GM18511 (cell line): ENCODE data around the gene BEST1.

Experiments used
- ATAC-seq: cut with Tn5 transposase; IDR thresholded peaks from one replicate; pipeline ENCODE4 v1.9.1; 2021; ENCODE audit warnings: mild to moderate bottlenecking, moderate library complexity; ENCODE audit not compliant: unreplicated experiment

Gene BEST1

DNA sequence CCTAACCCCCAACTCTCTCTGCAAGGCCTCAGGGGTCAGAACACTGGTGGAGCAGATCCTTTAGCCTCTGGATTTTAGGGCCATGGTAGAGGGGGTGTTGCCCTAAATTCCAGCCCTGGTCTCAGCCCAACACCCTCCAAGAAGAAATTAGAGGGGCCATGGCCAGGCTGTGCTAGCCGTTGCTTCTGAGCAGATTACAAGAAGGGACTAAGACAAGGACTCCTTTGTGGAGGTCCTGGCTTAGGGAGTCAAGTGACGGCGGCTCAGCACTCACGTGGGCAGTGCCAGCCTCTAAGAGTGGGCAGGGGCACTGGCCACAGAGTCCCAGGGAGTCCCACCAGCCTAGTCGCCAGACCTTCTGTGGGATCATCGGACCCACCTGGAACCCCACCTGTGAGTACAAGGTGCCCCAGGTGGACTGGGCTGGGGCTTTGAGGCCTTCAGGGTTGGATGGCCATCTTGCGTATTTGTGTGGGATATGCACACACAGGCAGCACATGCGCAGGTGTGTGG lies at the start of gene BEST1:
TSS of gene BEST1 (plus strand) at position 317 of the 513 bp plus-strand sequence. CDS start 1,456 bp downstream, outside the sequence.
- no peak for ATAC-seq

DNA sequence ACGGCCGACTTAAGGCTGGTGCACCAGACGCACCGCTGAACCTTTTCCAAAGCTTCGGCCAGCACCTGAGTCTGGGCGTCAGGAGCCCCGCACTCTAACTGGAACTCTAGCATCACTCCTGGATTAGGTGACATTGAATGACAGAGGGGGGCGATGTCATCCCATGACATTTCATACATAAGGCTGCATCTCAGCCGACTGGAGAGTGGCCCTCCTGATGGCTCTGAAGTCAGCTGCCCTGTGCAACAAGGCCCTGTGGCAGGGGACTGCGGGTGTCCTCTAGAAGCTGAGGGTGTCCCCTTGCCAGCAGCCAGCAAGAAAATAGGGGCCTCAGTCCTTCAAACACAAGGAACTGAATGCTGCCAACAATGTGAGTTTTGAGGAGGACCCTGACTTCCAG lies 48.8 kb upstream of the BEST1 start:
- ATAC-seq: no peak

DNA sequence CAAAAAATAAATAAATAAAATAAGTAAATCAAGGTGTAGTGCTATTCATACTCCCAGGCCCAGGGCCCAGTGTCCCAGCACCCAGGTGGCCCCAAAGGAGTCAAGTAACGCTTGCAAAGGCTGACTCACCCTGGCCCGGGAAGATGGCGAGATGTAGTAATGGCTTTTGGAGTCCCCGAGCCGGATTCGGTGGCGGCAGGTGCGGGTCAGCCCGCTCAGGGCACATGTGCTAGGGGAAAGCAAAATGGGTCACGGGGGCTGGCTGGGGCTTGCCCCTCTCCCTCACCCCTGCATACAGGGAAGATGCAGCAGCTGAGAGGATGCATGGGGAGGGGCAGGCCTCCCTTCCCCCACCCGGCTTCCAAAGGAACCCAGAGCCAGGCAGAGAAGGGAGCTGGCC lies 47.8 kb upstream of the BEST1 start:
- ATAC-seq: no peak

DNA sequence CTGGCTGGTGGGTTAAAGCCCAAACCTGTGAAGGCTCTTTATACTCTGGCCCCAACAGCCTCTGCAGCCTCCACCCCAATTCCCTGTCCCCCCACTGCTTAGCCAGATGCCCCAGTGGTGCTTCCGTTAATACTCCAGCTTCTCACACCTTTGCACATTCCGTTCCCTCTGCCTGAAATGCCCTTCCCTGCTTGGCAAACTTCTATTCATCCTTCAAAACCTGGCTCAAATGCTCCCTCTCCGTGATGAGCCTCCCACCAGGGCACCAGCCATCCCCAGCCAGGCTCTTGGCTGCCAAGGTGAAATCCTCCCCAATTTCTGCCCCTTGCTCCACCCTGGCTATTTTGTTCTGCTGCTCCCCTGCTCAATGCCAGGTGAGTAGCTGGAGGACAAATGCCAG lies 46.3 kb upstream of the BEST1 start:
- no peak for ATAC-seq

DNA sequence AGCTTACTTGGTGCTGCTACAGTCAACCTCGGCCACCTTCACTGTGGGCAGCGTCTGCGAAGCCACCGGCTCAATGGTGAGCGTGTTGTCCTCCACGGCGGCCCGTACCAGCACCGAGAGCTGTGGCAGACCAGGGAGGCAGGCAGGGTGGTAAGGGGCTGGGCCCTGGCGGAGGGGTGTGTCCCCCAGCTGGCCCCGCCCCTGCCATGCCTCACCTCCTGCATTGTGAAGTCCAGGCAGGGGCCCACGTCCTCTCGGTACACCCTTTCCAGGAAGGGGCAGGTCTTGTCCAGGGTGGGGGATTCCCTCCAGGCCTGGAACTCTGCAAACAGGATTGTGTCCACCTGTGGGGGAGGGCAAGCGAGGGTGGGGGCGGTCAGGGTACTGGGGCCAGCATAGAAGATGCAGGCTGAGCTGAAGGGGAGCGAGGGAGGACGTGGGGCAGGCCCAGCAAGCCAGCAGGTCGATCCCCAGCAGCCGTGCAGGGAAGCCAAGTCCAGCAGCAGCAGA lies 45.6 kb upstream of the BEST1 start:
- no peak for ATAC-seq

DNA sequence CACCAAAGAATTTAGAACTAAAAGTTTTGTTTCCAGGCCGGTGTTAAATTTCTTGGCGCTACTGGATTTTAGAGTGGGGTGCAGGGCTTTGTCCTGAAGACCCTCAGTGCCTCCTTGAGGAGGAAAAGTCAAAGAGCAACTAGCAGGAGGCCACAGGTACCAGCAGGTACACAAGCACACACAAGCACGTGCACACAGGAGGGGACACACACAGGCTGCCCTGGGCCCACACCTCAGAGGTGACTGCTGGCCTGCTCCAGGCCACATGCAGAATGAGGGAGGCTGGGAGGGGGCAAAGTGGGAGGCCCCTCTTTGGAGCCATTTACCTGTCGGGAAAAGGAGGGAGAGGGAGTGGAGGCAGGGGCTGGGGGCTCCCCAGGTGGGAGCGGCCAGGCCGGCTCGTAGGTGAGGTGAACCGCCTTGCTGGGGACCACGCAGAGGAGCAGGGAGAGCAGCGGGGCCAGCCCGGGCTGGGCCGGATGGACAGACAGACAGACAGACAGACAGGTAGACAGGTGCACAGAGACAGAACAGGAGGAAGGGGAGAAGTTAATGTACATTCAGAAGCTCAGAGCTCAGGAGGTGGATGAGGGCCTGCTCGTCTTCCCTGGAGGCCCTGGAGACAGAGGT lies 45.0 kb upstream of the BEST1 start:
- no peak for ATAC-seq

DNA sequence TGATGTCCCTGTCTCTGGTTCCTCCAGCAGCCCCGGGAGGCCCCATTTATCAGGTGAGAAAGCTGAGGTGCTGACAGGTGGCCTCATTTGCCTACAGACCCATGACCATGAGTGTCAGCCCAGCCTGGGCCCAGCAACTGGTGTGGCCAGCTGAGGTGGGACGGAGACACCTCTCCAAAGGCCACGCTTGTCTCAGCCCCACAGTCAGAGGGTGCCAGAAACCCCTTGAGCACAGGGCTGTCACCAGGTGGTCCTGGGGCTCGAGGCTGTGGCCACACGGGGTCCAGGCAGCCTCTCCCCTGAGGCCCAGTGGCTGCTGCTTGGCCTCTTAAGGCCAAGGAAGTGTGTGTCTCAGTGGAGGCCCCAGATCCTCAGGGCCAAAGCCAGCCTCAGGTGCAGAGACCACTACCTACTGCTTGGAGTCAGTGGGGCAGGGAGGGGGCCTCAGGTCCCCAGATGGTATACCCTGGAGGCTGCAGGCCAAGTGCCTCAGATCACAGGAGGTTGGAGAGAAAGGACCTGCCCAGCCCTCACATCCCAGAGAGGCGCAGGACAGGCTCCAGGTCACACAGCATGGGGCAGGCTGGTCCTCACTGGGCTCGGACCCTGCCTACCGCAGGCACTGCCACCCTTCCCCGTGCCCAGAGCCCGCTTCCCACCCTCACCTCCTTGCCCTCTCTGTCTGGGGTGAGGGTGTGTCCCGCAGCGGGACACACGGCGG lies 44.2 kb upstream of the BEST1 start:
- no peak for ATAC-seq

DNA sequence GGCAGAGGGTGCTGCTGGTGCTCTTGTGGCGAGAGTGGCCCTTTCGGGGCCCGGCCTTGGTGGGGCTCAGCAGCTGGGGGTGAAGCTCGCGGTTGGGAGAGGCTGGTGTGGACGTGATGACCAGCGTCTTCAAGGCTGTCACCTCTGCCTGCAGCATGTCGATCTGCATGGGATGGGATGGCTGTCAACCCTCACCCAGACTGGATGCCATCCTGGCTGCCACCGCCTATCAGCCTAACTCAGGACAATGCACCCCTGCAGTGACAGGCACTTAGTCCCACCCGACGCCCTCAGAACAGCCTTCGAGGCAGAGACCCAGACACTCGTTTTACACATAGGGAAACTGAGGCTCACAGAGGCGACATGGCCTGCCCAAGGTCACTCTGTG lies 43.6 kb upstream of the BEST1 start:
- no peak for ATAC-seq

DNA sequence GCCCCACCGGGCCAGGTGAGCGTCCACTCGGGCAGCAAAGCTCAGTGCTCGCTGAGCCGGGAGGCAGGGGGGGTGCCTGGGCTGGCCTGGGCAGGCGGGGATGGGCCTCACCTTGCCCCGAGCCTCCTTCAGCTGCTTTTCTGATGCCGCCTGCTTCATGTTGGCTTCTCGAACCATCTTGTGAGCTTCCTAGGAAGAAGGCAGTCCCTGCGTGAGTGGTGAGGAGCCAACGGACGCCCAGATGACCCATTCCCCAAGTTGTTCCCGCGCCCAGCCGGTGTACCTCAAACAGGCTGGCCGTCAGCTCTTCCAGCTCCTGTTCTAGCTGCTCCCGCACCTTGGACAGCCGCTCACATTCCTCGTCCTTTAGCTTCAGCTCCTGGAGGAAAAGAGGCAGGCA lies 42.9 kb upstream of the BEST1 start:
- no peak for ATAC-seq

DNA sequence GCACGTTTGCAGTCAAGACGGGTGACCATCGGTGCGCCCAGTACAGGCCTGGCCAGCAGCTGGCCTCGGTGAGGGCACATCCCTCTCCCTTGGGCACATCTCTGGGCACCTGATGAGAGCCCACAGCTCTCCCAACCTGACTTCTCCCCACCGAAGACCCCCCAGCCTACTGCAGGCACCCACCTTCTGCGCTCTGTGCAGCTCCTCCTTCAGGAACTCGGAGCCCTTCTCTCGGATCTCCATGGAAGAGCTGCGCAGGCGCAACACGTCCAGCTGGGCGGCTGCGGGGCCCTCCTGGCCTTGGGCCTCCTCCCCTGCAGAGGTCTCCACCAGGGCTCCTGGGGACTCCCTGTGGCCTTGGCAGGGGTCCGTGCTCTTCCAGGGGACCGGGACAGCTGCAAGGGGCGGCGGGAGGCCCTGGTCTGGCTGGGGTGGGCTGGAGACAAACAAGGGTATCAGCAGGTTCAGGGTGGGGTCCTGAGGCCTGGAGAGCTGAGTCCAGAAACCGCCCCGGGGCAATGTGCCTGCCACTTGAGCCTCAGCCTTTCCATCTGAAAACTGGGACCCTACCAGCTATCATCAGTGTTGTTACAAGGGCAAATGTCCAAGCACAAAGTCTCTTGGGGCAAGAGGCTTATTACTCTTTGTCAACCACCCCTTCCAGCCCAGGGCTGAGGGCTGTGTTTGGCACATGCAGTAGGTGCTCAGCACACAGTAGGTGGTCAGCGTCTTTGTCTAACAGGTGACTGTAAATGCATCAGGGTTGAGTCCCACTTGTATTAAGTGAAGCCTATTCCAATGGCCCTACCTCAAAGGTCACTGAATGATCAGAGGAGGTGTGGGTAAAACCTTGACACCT lies 42.1 kb upstream of the BEST1 start:
- no peak for ATAC-seq

DNA sequence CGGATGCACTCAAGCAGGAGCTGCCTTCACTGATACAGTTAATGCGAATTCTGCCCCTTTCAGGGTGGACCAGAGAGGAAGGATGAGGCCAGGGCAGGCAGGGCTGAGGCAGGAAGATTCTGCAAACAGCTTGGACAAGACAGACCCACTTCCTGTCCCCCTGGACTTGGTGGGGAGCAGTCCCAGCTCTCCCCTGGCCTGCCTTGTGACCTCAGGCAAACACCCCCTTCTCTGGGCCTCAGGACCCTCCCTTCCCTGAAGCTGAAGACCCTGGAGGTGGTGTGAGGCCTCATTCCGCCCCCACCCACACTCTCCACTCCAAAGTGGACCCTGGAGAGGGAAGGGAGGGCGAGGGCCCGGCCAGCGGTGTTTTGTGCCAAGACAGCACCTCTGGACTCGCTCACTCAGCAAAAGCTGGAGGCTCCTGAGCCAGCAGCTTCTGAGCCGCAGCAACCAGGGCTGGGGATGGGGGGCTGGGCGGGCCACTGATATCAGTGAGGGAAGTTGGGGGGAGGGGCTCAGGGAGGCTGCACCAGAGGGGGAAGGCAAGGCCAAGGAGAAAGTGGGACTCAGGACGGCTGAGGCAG lies 41.3 kb upstream of the BEST1 start:
- ATAC-seq: no peak

DNA sequence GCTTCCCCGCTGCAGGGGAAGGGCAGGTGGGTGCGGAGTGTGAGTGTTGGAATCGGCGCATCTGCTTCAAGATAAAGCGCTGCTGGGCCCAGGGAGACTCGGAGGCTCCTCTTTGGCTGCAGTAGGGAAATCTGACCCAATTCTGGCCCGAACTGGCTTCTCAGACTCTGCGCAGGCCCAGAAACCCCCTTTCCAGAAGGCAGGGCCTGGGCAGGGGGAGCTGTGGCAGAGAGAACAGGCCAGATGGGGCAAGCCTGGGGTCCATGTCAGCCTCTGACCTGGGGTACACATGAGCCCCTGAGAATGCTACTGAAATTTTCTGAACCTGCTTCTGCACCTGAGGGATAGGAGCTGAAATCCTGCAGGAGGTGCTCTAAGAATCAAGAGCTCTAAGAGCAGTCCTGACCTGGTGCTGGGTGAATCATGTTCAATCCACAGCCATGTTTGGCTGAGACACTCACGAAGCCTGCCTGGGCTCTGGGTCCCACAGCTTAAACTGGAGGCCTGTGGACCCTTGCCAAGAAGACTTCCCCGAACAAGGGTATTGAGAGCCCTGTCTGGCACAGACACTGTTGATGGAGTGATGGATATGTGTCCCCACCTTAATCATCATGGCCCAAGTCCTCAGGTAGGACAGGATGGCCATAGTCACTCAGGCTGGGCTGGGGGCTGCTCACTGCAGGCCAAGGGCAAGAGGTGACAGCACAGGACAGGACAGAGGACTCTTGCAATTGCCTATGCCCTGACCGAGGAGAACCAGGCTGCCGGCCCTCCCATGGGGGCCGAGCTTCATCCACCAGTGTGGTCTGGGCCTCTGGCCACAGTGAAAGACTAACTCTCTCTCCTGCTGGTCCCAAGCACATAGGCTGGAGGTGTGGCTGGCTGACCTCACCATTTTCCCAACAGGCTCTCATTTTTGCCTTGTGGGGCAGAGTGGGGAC lies 39.7 kb upstream of the BEST1 start:
- no peak for ATAC-seq

DNA sequence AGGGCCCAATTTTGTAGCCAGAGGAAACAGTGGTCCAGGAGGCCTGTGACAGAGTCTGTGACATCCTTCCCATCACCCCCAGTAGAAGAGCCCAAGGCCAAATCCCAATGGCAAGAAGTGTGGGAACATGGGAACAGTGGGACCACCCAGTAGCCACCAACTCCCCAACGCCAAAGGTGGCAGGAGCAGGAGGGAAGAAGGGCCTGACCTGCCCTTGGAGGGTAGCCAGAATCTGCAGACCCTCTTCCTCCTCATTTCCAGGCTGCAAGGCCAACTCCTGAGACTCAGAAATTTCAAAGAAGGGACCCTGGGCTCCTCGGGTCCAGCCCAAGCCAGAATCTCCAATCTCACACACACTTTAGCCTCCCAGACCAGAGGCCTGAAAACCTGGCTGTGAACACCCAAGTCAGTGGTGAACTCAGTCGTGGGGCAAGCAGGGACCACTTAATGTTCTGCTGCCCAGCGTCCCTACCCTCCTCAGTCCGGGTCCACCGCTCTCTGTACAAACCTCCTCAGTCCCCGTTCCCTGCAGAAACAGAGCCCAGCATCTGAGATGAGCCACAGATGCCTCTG lies 38.9 kb upstream of the BEST1 start:
- ATAC-seq: no peak

DNA sequence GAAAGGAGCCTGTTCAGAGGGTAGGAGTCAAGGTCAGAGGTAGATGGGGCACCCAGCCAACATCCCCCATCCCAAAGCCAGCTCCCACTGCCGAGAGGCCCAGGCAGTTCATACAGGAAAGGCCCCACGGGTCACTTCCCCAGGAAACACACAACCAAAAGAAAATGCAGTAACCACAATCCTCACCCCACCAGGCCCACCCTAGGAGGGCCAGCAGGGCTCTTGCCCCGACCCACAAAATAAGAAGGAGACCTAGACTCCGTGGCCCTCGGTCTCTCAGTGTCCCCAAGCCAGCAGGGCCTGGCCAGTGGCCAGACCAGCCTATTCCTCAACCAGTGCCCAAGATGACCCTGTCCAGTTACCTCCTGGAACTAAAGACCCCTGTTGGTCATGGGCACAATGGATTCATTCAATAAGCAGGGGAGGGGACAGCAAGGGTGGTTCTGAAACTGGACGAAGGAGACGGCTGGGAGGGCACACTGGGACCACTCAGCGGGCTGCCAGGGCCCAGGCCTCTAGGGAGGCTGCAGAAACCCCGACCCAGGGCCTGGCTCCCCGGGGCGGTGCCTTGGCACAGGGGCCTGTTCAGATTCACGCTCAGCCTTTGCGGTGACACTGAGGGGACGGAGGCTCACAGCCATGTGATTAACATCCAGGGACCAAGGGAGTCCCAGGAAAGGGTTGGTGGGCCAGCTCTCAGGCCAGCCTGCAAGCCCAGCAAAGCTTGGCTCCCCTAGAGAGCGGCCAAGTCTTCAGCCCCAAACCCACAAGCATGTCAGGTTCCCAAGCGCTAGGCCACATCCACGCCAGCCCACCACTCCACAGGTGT lies 38.2 kb upstream of the BEST1 start:
- no peak for ATAC-seq

DNA sequence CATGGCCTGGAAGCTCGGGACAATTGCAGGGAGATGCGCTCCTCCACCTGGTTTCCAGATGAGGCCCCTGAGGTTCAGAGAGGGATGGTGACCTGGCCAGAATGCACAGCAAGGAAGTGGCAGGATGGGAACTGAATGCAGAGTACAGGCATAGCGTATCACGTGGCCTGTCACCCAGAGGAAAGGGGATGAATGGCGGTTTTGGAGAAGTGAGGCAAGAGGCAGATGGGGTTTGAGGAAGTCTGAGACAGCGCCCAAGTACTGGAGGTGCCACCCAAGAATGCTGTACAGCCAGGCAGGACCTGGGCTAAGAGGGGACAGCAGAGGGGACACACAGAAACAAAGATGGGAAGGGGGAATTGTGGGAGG lies 37.6 kb upstream of the BEST1 start:
- ATAC-seq: no peak

DNA sequence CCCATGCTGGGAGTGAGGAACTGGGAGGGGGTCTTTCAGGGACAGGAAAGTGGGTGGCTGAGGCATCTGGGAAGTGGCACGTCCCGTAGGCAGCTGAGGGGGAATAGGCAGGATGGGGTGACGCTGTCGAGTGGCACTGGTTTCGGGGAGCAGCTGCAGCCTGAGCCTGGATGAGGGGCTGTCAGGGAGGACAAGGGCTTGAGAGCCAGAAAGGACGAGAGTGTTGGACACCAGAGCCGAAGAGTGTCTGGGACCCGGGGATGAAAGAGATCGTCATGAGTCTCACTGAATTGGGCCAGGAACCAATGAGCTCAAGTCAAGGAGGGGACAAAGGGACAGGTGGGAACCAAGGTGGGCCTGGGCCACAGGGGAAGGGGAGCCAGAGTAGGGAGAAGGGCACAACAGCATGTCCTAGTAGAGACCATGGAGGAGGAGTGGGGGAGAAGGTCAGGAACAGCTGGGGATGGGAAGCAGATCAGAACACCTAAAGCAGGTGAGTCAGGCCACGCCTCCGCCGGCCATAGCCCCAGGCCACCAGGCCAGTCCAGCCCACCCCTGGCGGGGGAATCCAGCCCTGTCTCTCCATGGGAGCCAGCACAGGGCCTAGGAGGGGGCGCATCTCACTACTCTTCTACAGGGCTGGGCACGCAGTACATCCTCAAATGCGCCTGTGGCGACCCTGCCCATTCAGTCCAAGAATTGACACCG lies 37.0 kb upstream of the BEST1 start:
- ATAC-seq: no peak

DNA sequence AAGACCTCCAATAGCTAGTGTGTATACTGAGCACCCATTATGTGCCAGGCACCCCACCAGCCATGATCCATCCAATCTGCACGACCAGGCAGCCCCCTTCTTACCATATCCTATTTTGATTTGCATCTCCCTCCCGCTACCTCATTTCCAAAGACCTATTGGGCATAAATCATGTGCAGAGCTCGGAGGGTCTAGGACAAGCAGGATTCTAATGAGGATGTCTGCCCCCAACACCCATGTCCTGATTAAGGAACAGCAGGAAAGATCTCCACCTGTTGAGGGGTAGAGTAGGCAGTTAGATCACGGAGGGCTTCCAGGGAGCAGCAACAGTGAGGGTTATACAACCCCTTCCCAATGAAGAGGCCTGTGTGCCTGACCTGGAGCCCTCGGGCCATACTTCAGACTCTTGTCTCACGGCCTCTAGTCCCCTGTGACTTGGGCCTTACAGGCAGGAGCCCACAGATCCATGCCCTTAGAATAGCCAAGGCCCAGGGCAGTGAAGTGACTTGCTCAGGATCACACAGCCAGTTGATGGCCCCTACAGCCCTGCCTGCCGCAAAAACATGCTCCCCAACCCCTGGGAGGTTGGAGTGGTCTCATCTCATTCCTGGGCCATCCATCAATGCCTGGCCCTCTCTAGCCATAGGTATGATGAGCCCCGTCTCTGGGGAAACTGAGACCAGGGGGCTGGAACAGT lies 36.3 kb upstream of the BEST1 start:
- no peak for ATAC-seq
